Tibial nerve (tissue), 4 donors: ENCODE results near the gene WDR18. TPM values are rescaled to one million over a fixed set of nuclear protein-coding genes. Genes with fewer than 3 reads are reported as not detected.

ENCODE experiments used
- DNase-seq, 2 donors: peaks; one replicate each; pipeline ENCODE4 v3.0.0-alpha.2; 2019; ENCODE audit warnings: low spot score in 2 of 2
- H3K27ac ChIP-seq, 4 donors: fragments of 200-600 bp; sonication (generic) in 3 of 4; one replicate each; pipeline ENCODE4 v1.5.1; 2017 to 2019; ENCODE audit warnings: mild to moderate bottlenecking in 1 of 4
- H3K27me3 ChIP-seq, 2 donors: fragments of 200-600 bp; sonication (generic) in 1 of 2; one replicate each; pipeline versions ENCODE4 v1.5.1 to v1.6.0; 2017 to 2019
- H3K36me3 ChIP-seq, 3 donors: fragments of 200-600 bp; sonication (generic); one replicate each; pipeline ENCODE4 v1.5.1; 2018 to 2019
- H3K4me1 ChIP-seq, 4 donors: fragments of 200-600 bp; sonication (generic) in 3 of 4; one replicate each; pipeline ENCODE4 v1.5.1; 2017 to 2019
- H3K4me3 ChIP-seq, 4 donors: fragments of 200-600 bp; sonication (generic) in 3 of 4; one replicate each; pipeline ENCODE4 v1.5.1; 2017 to 2019; ENCODE audit warnings: mild to moderate bottlenecking in 1 of 4, moderate library complexity in 1 of 4
- H3K9me3 ChIP-seq, 4 donors: fragments of 200-600 bp; sonication (generic) in 3 of 4; one replicate each; pipeline ENCODE4 v1.5.1; 2017 to 2019
- EP300 ChIP-seq, 2 donors: sonication (generic); formaldehyde crosslinking; IDR thresholded peaks; one replicate each; pipeline ENCODE4 v1.6.1; 2017; ENCODE audit warnings: antibody characterized with exemption in 2 of 2, mild to moderate bottlenecking in 1 of 2
- POLR2A ChIP-seq, 2 donors: fragments of 450-650 bp; IDR thresholded peaks; one replicate each; pipeline ENCODE4 v1.6.1; 2017; ENCODE audit warnings: antibody characterized with exemption in 2 of 2, mild to moderate bottlenecking in 2 of 2, moderate library complexity in 2 of 2
- WGBS, 2 donors: methylation state at CpG; one replicate each; pipeline ENCODE4 v1.1.5; 2018; 5-methylcytosine and 5-hydroxymethylcytosine counted together
- total RNA-seq, 4 donors: library from RNA; depleted of rRNA; stranded (reverse); fragments of >200 nt; gene quantifications; one replicate each; pipeline ENCODE4 v1.1.0, GENCODE V29; 2016
- TF ChIP-seq, protein P1 (sequence below), 5 experiments: fragments of 200-600 bp in 3 of 5; fragments of 450-650 bp in 2 of 5; sonication (generic) in 3 of 5; IDR thresholded peaks; one replicate each; pipeline ENCODE4 v1.5.1; 2016 to 2019; ENCODE audit warnings: antibody characterized with exemption in 5 of 5, mild to moderate bottlenecking in 3 of 5, moderate library complexity in 2 of 5

WDR18 gene
- total RNA-seq, 4 donors from 2014 or later = 23.3 to 90.6 (median 52.8) TPM

DNA sequence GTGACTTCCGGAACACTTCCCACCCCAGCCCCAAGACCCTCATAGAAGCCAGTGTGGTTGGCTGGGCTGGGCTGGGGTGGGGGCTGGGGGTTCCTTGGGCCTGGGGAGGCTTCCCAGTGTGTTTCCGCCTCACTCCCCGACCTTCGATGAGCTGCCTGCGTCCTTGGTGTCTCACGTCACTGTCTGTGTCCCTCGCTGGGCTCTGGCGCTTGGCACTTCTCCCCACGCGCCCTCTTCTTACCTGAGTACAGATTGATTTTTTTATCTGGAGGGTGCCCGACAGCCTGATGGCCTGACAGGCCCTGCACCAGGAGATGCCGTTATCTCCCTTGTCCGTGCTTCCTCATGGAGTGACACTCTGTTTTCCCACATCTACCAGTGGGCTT, 8.5 kb downstream of the WDR18 start:
- H3K27me3 ChIP-seq = peaks cover 0 to 28% of the 10 kb centered on the region in 2 donors
- H3K4me1 ChIP-seq = peaks cover 0 to 11% (median 7%) of the 10 kb centered on the region in 4 donors
- H3K9me3 ChIP-seq = no peaks in the 10 kb centered on the region
- peaks cover 0 to 67% (median 0%) of the 10 kb centered on the region in 3 donors for H3K36me3 ChIP-seq
- DNase-seq = no peak
- no peak overlapping the region for H3K27ac ChIP-seq
- 92 to 96% methylated on average over 12 to 13 of the region's 13 CpGs for WGBS, 2 donors
- no peak overlapping the region for H3K4me3 ChIP-seq
- TF ChIP-seq EP300 (IDR thresholded peaks at IDR 0.05) (no peak), POLR2A (IDR thresholded peaks at IDR 0.05) (no peak)
- TF ChIP-seq, protein P1, sequence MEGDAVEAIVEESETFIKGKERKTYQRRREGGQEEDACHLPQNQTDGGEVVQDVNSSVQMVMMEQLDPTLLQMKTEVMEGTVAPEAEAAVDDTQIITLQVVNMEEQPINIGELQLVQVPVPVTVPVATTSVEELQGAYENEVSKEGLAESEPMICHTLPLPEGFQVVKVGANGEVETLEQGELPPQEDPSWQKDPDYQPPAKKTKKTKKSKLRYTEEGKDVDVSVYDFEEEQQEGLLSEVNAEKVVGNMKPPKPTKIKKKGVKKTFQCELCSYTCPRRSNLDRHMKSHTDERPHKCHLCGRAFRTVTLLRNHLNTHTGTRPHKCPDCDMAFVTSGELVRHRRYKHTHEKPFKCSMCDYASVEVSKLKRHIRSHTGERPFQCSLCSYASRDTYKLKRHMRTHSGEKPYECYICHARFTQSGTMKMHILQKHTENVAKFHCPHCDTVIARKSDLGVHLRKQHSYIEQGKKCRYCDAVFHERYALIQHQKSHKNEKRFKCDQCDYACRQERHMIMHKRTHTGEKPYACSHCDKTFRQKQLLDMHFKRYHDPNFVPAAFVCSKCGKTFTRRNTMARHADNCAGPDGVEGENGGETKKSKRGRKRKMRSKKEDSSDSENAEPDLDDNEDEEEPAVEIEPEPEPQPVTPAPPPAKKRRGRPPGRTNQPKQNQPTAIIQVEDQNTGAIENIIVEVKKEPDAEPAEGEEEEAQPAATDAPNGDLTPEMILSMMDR (IDR thresholded peaks at IDR 0.05) = no peak

DNA sequence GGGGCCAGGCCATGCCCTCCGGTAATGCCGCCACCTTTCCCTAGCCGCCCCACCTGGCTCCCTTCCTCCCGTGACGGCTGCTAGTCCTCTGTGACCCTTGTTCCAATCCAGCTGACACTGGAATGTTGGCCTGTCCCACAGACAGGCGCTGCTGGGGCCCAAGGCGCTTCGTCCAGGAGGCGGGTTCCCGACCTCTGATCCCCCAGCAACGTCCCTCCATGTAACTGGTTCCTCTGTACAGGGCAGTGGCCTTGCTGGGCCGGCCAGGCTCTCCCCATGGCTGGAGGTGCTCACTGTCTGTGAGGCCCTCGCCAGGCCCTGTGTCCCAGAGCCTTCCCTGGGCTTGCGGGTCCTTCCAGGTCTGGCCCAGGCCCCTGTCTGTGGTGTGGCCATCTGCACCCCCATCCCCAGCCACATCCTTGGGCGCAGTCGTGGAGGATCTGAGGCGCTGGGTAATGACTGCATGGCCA, 9.3 kb downstream of the WDR18 start:
- Histone ChIP-seq H3K4me3 (no peak overlapping the region), H3K27ac (no peak overlapping the region), H3K36me3 (peaks cover 0 to 63% (median 0%) of the 10 kb centered on the region in 3 donors), H3K9me3 (no peaks in the 10 kb centered on the region), H3K27me3 (peaks cover 0 to 36% of the 10 kb centered on the region in 2 donors), H3K4me1 (peaks cover 0 to 11% (median 7%) of the 10 kb centered on the region in 4 donors)
- TF ChIP-seq POLR2A (IDR thresholded peaks at IDR 0.05) = no peak
- no peak for TF ChIP-seq EP300 (IDR thresholded peaks at IDR 0.05)
- TF ChIP-seq, protein P1 (IDR thresholded peaks at IDR 0.05) = no peak
- DNase-seq = no peak
- 78 to 87% methylated on average over 13 to 17 of the region's 17 CpGs for WGBS, 2 donors

DNA sequence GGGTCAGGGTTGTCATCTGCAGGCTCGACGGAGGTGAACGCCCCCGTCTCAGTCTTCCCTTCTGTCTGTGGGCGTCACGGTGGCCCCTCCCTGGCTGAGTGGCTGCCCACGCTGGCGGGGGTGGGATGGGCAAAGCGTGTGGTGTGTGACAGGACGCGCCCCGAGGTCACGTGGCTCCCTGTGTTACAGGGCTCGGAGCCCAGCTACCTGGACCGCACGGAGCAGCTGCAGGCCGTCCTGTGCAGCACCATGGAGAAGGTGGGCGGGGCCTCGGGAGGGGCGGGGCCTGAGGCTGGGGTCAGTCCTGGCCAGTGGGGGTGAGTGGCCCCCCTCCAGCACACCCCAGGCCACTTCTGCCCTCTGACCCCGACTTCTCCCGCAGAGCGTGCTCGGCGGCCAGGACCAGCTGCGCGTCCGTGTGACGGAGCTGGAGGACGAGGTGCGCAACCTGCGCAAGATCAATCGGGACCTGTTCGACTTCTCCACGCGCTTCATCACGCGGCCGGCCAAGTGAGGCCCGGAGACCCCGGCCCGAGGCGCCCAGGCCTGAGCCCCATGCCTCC, 9.8 kb downstream of the WDR18 start:
- no peak for DNase-seq
- TF ChIP-seq POLR2A (IDR thresholded peaks at IDR 0.05) (no peak), EP300 (IDR thresholded peaks at IDR 0.05) (no peak)
- TF ChIP-seq, protein P1 (IDR thresholded peaks at IDR 0.05) = no peak
- H3K4me1 ChIP-seq = peaks cover 0 to 11% (median 7%) of the 10 kb centered on the region in 4 donors
- 88 to 90% methylated on average over 30 to 37 of the region's 43 CpGs for WGBS, 2 donors
- H3K4me3 ChIP-seq = no peak overlapping the region
- H3K36me3 ChIP-seq = peaks cover 0 to 58% (median 0%) of the 10 kb centered on the region in 3 donors
- H3K27ac ChIP-seq = no peak overlapping the region
- H3K27me3 ChIP-seq = peaks cover 0 to 41% of the 10 kb centered on the region in 2 donors
- H3K9me3 ChIP-seq = no peaks in the 10 kb centered on the region

DNA sequence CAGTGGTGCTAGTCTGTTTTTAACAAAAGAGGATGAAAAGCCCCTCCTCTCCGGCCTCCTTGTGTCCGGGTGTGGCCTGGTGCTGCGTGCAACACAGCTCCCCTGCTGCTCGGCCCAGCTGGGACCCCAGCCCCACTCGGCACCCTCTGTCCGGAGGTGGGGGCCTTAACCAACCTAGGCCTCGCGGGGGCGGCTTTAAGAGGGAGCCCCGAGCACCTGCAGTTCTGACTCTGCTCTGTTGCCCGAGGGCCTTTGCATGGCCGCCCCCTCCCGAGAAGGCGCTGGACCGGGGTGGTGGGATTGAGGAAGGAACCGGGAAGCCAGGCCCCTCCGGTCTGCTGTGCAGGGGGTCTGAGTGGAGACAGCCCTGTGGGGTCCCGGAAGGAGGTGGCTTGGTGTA, 10.4 kb downstream of the WDR18 start:
- 89 to 93% methylated on average over 15 to 18 of the region's 18 CpGs for WGBS, 2 donors
- TF ChIP-seq EP300 (IDR thresholded peaks at IDR 0.05) = no peak
- no peak for TF ChIP-seq POLR2A (IDR thresholded peaks at IDR 0.05)
- TF ChIP-seq, protein P1 (IDR thresholded peaks at IDR 0.05) = no peak

DNA sequence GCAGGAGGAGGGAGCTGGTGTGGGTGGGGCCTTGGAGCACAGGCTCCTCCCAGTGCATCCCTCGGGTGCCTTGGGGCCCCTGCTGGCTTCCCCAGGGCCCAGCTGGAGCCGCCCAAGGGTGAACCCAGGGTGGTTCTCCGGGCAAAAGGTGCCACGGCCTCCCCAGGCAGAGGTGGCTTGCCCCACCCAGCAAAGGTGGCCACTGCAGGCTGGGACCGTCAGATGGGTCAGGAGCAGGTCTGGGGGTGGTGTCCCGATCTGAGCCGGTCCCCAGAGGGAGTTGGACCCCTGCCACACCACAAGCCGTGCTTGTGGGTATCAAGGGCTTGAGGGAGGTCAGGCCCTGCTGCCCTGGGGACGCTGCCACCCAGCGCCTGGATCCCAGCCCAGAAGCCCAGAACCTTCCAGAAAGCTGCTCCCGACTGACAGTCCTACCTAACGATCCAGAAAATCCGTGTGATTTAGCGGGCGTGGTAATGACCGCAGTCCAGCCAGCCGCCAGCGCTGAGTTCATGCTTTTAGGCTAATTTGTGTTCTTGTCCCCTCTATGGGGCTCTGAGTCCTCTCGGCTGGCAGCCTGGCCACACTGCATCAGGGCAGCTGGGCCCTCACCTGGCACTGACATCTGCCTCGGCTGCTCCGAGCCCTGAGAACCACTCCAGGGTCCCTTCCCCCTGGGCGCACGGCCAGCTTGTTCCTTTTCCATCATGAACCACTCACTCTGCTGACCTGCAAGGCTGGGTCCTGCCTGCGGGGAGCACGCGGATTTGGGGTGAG, 11.1 kb downstream of the WDR18 start:
- TF ChIP-seq, protein P1 (IDR thresholded peaks at IDR 0.05) = no peak
- TF ChIP-seq POLR2A (IDR thresholded peaks at IDR 0.05) = no peak
- TF ChIP-seq EP300 (IDR thresholded peaks at IDR 0.05) = no peak
- H3K27me3 ChIP-seq = peaks cover 0 to 54% of the 10 kb centered on the region in 2 donors

More for the DNA sequence above, 10.4 kb downstream of the WDR18 start:
- Histone ChIP-seq H3K27me3 (peaks cover 0 to 47% of the 10 kb centered on the region in 2 donors), H3K4me1 (peaks cover 0 to 11% (median 7%) of the 10 kb centered on the region in 4 donors), H3K4me3 (no peak overlapping the region), H3K36me3 (peaks cover 0 to 54% (median 0%) of the 10 kb centered on the region in 3 donors), H3K9me3 (no peaks in the 10 kb centered on the region), H3K27ac (no peak overlapping the region)
- no peak for DNase-seq

More for the DNA sequence above, 11.1 kb downstream of the WDR18 start:
- Histone ChIP-seq H3K36me3 (peaks cover 0 to 47% (median 0%) of the 10 kb centered on the region in 3 donors), H3K9me3 (no peaks in the 10 kb centered on the region), H3K4me1 (peaks cover 0 to 14% (median 9%) of the 10 kb centered on the region in 4 donors), H3K4me3 (no peak overlapping the region), H3K27ac (no peak overlapping the region)
- DNase-seq = no peak
- 66 to 70% methylated on average over 16 to 18 of the region's 26 CpGs for WGBS, 2 donors
